ENCODE measurements around the gene TAOK1.

The TAOK1 gene

DNA sequence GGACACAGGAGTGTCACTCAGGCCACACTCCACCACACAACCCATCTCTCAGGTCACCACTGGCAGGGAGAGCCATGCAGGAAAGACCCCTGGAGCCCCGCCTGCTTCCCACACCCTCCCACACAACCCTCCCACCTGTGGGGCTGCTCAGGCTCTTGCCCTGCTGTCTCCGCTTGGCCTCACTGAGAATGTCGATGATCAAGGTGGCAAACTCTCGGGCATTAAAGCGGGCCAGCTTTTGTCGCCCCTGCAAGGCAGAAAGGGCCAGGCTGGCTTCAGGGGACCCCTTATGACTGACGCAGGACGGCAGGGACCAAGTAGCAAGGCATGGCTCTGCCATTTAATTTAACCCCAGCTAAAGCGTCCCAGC, 186.8 kb downstream of the TAOK1 start:
- Histone ChIP-seq H3K27me3 (replicated peaks) (no peaks in the 10 kb centered on the region), H3K4me3 (ENCODE audit: low read depth, low read length) (no peak overlapping the region), H3K36me3 (replicated peaks) (peaks cover 50% of the 10 kb centered on the region), H3K27ac (no peak overlapping the region)
- in situ Hi-C loops (cut with HindIII; ENCODE audit: low pct_ligation_motif_present, low sequenced_read_pairs) = no loop called here
- DNase-seq = no peak
- TF ChIP-seq, protein P1, sequence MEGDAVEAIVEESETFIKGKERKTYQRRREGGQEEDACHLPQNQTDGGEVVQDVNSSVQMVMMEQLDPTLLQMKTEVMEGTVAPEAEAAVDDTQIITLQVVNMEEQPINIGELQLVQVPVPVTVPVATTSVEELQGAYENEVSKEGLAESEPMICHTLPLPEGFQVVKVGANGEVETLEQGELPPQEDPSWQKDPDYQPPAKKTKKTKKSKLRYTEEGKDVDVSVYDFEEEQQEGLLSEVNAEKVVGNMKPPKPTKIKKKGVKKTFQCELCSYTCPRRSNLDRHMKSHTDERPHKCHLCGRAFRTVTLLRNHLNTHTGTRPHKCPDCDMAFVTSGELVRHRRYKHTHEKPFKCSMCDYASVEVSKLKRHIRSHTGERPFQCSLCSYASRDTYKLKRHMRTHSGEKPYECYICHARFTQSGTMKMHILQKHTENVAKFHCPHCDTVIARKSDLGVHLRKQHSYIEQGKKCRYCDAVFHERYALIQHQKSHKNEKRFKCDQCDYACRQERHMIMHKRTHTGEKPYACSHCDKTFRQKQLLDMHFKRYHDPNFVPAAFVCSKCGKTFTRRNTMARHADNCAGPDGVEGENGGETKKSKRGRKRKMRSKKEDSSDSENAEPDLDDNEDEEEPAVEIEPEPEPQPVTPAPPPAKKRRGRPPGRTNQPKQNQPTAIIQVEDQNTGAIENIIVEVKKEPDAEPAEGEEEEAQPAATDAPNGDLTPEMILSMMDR (IDR thresholded peaks at IDR 0.05; ENCODE audit: low read depth, low read length, missing control alignments) = no peak

DNA sequence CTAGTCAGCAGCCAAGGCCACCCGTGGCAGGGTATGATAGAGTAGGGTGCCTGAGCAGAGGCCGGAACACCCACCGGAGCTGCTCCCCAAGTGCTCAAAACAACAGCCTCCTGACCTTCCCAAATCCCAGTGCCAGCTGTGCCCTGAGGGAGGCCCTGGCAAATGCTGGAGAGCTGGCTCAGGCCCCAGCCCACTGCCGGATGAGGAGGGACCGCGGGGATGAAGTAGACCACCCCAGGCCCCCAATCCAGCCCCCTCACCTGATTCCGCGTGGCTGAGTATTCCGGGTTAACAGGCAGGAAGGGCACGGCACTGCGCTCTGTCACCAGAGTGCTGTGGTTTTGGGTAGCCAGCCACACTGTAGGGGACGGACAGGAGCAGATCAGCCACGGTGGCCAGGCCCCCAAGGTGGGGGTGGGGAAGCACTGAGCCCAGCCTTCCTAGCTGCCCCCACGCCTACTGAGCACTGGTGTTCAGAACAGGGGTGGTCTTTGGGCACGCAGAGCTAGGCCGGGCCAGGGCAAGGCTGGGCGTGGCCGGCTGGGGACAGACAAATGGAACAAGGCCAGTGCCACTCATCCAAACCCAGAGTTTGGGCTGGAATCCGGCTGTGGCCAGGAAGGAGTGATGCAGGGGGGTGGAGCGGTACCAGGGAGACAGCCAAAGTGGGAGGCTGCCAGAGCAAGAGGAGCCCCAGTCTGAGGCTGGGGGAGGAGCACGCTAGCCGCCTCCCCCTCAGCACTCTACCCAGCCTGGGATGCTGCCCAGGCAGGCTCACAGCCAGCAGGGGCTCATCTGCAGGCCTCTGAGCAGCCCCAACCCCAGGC, 187.4 kb downstream of the TAOK1 start:
- Histone ChIP-seq H3K27me3 (replicated peaks) (no peaks in the 10 kb centered on the region), H3K36me3 (replicated peaks) (peaks cover 56% of the 10 kb centered on the region), H3K4me3 (ENCODE audit: low read depth, low read length) (no peak overlapping the region), H3K27ac (no peak overlapping the region)
- in situ Hi-C loops (cut with HindIII; ENCODE audit: low pct_ligation_motif_present, low sequenced_read_pairs) = no loop called here
- DNase-seq = no peak
- TF ChIP-seq, protein P1 (IDR thresholded peaks at IDR 0.05; ENCODE audit: low read depth, low read length, missing control alignments) = no peak

DNA sequence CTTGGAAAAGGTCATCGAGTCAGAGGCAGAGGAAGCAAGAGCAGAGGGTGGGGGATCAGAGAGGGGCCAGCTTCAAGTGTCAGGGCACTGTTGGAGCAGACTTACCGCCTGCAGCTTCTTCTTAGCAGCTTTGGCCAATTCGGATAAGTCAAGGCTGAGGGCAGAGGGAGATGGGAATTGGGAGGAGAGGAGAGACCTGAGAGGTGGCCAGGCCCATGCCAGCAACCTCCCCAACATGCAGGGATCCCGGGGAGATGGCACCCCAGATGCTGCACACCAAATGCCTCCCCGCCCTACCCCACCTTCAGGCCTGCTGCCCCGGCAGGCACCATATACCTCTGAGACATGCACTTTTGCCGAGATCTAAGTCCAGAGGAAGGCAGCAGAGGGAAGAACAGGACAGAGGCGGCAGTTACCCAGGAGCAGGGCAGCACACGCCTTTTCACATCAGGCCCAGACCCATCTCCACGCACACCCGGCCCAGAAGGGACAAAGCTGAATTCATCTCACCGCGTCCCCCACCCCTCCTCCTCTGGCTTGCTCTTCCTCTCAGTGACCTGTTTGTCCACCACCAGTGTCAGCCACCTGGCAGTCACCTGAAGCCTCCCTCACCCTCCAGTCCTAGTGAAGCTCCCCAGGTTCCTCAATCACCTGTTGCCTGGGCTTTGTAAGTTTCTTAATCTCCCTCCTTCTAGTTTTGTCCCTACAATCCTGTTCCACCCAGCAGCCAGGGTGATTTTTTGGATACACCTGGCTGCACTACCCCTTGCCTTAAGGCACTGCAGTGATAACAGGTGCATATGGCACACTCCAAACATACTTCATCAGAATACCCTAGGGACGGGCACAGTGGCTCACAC, 188.7 kb downstream of the TAOK1 start:
- Histone ChIP-seq H3K36me3 (replicated peaks) (peaks cover 61% of the 10 kb centered on the region), H3K4me3 (ENCODE audit: low read depth, low read length) (no peak overlapping the region), H3K27ac (no peak overlapping the region), H3K27me3 (replicated peaks) (no peaks in the 10 kb centered on the region)
- DNase-seq = no peak
- TF ChIP-seq, protein P1 (IDR thresholded peaks at IDR 0.05; ENCODE audit: low read depth, low read length, missing control alignments) = no peak
- in situ Hi-C loops (cut with HindIII; ENCODE audit: low pct_ligation_motif_present, low sequenced_read_pairs) = no loop called here

DNA sequence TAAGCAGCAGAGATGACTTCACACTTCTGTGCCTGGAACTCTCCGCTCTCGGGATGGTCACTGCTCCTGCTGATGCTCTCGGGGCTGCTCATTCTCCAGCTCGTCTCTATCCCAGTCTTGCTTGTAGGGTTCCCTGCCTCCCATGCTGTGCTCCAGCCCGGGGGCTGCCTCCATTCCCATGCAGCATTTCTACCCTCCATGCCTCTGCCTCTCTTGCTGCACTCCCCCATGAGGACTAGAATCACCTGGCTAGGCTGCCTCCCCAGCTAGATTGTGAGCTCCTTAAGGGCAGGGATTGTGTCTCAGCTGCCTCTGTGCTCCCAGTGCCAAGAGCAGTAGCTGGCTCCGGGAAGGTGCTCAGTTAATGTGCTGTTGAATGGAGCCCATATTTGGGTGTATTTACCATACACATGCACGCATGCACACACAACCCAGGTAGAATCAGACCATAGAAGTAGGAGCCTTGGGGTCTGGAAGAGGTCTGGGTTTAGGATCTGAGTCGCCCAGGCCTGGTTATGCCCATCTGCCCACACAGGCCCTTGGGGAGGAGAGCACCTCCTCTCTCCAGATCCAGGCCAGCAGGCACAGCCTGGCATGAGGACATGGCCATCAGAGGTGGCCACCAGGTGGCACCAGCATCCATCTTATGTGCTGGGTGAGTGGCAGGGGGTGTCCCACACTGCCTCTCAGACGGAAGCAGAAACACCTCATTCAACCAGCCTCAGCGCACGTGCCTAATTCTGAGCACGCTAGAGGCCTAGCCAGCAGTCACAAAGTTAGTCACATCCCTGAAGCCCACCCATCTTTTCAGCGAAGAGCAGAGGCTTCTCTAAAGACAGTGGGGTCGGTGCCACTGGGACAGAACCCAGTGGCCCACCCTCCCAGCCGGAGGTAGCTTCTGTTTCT, 190.0 kb downstream of the TAOK1 start:
- H3K36me3 ChIP-seq (replicated peaks) = peaks cover 54% of the 10 kb centered on the region
- peak; percentile 67 for DNase-seq
- in situ Hi-C loops (cut with HindIII; ENCODE audit: low pct_ligation_motif_present, low sequenced_read_pairs) = no loop called here
- TF ChIP-seq, protein P1 (IDR thresholded peaks at IDR 0.05; ENCODE audit: low read depth, low read length, missing control alignments) = peak; percentile 92
- H3K27ac ChIP-seq = no peak overlapping the region
- no peak overlapping the region for H3K4me3 ChIP-seq (ENCODE audit: low read depth, low read length)
- no peaks in the 10 kb centered on the region for H3K27me3 ChIP-seq (replicated peaks)

DNA sequence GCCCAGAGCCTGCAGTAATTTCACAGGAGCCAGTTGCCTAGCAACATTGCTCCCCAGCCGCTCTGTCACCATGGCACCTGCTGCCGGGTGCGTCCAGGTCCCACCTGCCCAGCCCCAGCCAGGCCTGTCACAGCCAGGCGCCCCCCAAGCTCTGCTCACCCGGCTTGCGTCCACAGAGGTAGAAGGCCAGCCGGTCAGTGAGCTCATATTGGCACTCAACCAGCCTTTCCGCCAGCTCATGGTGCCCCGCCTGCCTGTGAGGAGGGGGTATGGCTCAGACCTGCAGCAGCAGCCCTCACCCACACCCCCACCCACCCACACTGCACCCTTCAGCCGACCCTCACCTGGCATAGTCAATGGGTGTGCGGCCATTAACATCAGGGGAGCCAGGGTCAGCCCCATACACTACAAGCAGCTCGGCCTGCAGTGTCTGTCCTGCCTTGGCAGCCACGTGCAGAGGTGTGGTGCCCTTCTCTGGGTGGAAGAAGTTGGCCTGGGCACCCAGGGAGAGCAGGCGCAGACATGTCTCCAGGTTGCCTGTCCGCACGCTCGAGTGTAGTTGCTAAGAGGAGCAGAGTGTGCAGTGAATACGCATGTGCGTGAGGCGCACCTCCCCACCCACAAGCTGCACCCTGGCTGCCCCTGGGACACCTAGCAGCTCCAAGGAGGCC, 191.6 kb downstream of the TAOK1 start:
- in situ Hi-C loops (cut with HindIII; ENCODE audit: low pct_ligation_motif_present, low sequenced_read_pairs) = no loop called here

More for the DNA sequence above, 191.6 kb downstream of the TAOK1 start:
- TF ChIP-seq, protein P1 (IDR thresholded peaks at IDR 0.05; ENCODE audit: low read depth, low read length, missing control alignments) = no peak
- no peak overlapping the region for H3K4me3 ChIP-seq (ENCODE audit: low read depth, low read length)
- H3K36me3 ChIP-seq (replicated peaks) = peaks cover 38% of the 10 kb centered on the region
- H3K27me3 ChIP-seq (replicated peaks) = no peaks in the 10 kb centered on the region
- DNase-seq = no peak
- no peak overlapping the region for H3K27ac ChIP-seq

Measured in brain microvascular endothelial cell (primary cell).